OCI-LY3 (cell line): ENCODE results near the gene TENM4.

Experiments
- CTCF ChIP-seq: fragments of 200-600, 300-600 bp; sonication (generic); IDR thresholded peaks from 2 replicates; pipeline ENCODE4 v1.5.1; 2014; ENCODE audit warnings: antibody characterized with exemption, low read length, low read depth
- EZH2phosphoT487 ChIP-seq: fragments of 200-600 bp; shearing (Covaris generic); IDR thresholded peaks from 2 replicates; pipeline ENCODE4 v1.6.1; 2018; ENCODE audit warnings: antibody characterized with exemption, mixed run types, low read depth

- TF ChIP-seq CTCF = no peak
- no peak for TF ChIP-seq EZH2phosphoT487
Observed at GRCh38 chr11:78946945-78947902, 493.6 kb downstream of the TENM4 start.
